ENCODE results near the gene FAM219B. TPM values are rescaled to one million over a fixed set of nuclear protein-coding genes. Genes with fewer than 3 reads are reported as not detected.
"Not testable (repeated sequence)": the region's sequence is repeated elsewhere in the genome, so short reads cannot be mapped to it uniquely, and the experiment has no call there.

FAM219B gene
- 72.9 TPM for total RNA-seq

GRCh38 chr15:74906450-74907162, at the start of gene FAM219B:
Gene FAM219B, minus strand, starts transcription at chr15:74906851. Its CDS starts 51 bp downstream, at chr15:74906800.
- peak; percentile 96 for DNase-seq (ENCODE audit: low spot score)
- intact Hi-C loops (cut with DNase I): loop anchor here (10.0 kb wide), 1 partner anchor 132 kb away; no protein-coding TSS in a partner anchor
- peak; percentile 98 for ATAC-seq

- intact Hi-C loops (cut with DNase I): no loop called here
- ATAC-seq: peak; percentile 71
- DNase-seq (ENCODE audit: low spot score): peak; percentile 84
These were observed 49.4 kb upstream of the FAM219B start for GRCh38 chr15:74955796-74956647.

- intact Hi-C loops (cut with DNase I): no loop called here
- DNase-seq (ENCODE audit: low spot score) (no peak), ATAC-seq (no peak)
These were observed 48.4 kb upstream of the FAM219B start for GRCh38 chr15:74955017-74955416.

- intact Hi-C loops (cut with DNase I): loop anchor here (5.0 kb wide), 1 partner anchor 182 kb away; no protein-coding TSS in a partner anchor
- DNase-seq (ENCODE audit: low spot score) (no peak), ATAC-seq (no peak)
These were observed 47.9 kb upstream of the FAM219B start for GRCh38 chr15:74954515-74954914.

GRCh38 chr15:74951006-74951405, 44.4 kb upstream of the FAM219B start:
- intact Hi-C loops (cut with DNase I): loop anchor here (5.0 kb wide), 1 partner anchor 179 kb away; no protein-coding TSS in a partner anchor
- DNase-seq (ENCODE audit: low spot score) (no peak), ATAC-seq (peak; percentile 14)

GRCh38 chr15:74950078-74950908, 43.6 kb upstream of the FAM219B start:
- intact Hi-C loops (cut with DNase I): loop anchor here (5.0 kb wide), 1 partner anchor 178 kb away; no protein-coding TSS in a partner anchor
- peak; percentile 80 for ATAC-seq
- DNase-seq (ENCODE audit: low spot score): peak; percentile 89

GRCh38 chr15:74937590-74938371, 31.1 kb upstream of the FAM219B start, which contains the start of gene COX5A:
Gene COX5A, minus strand, starts transcription at chr15:74938073. Its CDS starts 59 bp downstream, at chr15:74938014.
- intact Hi-C loops (cut with DNase I): no loop called here
- ATAC-seq: peak; percentile 97
- DNase-seq (ENCODE audit: low spot score): peak; percentile 94

GRCh38 chr15:74937272-74937589, 30.6 kb upstream of the FAM219B start:
- ATAC-seq: no peak
- DNase-seq (ENCODE audit: low spot score): no peak
- intact Hi-C loops (cut with DNase I): no loop called here

- intact Hi-C loops (cut with DNase I); ATAC-seq; DNase-seq (ENCODE audit: low spot score): not testable (repeated sequence)
These were observed 28.5 kb upstream of the FAM219B start for GRCh38 chr15:74935193-74935592.

- intact Hi-C loops (cut with DNase I): no loop called here
- ATAC-seq: no peak
- DNase-seq (ENCODE audit: low spot score): no peak
These were observed 26.9 kb upstream of the FAM219B start for GRCh38 chr15:74933573-74933972.

GRCh38 chr15:74928771-74929198, 22.1 kb upstream of the FAM219B start:
- DNase-seq (ENCODE audit: low spot score) (no peak), ATAC-seq (no peak)
- intact Hi-C loops (cut with DNase I): no loop called here

- no peak for DNase-seq (ENCODE audit: low spot score)
- intact Hi-C loops (cut with DNase I): no loop called here
- no peak for ATAC-seq
These were observed 17.9 kb upstream of the FAM219B start for GRCh38 chr15:74924525-74924924.

GRCh38 chr15:74920456-74920855, 13.8 kb upstream of the FAM219B start:
- ATAC-seq (no peak), DNase-seq (ENCODE audit: low spot score) (no peak)
- intact Hi-C loops (cut with DNase I): no loop called here

- ATAC-seq (no peak), DNase-seq (ENCODE audit: low spot score) (no peak)
- intact Hi-C loops (cut with DNase I): no loop called here
These were observed 11.0 kb upstream of the FAM219B start for GRCh38 chr15:74917676-74918075.

- peak; percentile 34 for DNase-seq (ENCODE audit: low spot score)
- intact Hi-C loops (cut with DNase I); ATAC-seq: not testable (repeated sequence)
These were observed 7.1 kb upstream of the FAM219B start for GRCh38 chr15:74913799-74914198.

- intact Hi-C loops (cut with DNase I): no loop called here
- DNase-seq (ENCODE audit: low spot score) (peak; percentile 17), ATAC-seq (no peak)
These were observed 6.4 kb upstream of the FAM219B start for GRCh38 chr15:74913041-74913440.

- intact Hi-C loops (cut with DNase I): loop anchor here (10.0 kb wide), 1 partner anchor 134 kb away; no protein-coding TSS in a partner anchor
These were observed 2.0 kb upstream of the FAM219B start for GRCh38 chr15:74908635-74909034.

More at GRCh38 chr15:74908635-74909034, 2.0 kb upstream of the FAM219B start:
- ATAC-seq (no peak), DNase-seq (ENCODE audit: low spot score) (no peak)

Data from sciatic nerve (tissue), 2 donors.